MV-4-11 (cell line): Measurements from ENCODE around the gene TSHZ2.
"Not testable (repeated sequence)": the region's sequence is repeated elsewhere in the genome, so short reads cannot be mapped to it uniquely, and the experiment has no call there.

ENCODE experiments used
- DNase-seq: peaks from one replicate; lab custom pipeline; 2025; lab: John Stamatoyannopoulos, UW

Gene TSHZ2

GRCh38 chr20:53084408-53084997, 112.3 kb downstream of the TSHZ2 start:
- DNase-seq, result no peak

- DNase-seq, result peak; percentile 9
Observed at GRCh38 chr20:53085720-53086119, 113.6 kb downstream of the TSHZ2 start.

- no peak for DNase-seq
Observed at GRCh38 chr20:53087037-53087777, 115.0 kb downstream of the TSHZ2 start.

GRCh38 chr20:53088786-53089185, 116.6 kb downstream of the TSHZ2 start:
- DNase-seq, result no peak

GRCh38 chr20:53089851-53090250, 117.7 kb downstream of the TSHZ2 start:
- DNase-seq, result not testable (repeated sequence)

- no peak for DNase-seq
Observed at GRCh38 chr20:53091789-53092188, 119.6 kb downstream of the TSHZ2 start.

GRCh38 chr20:53092772-53093300, 120.7 kb downstream of the TSHZ2 start:
- no peak for DNase-seq

- no peak for DNase-seq
Observed at GRCh38 chr20:53097371-53097770, 125.2 kb downstream of the TSHZ2 start.

GRCh38 chr20:53097791-53098190, 125.6 kb downstream of the TSHZ2 start:
- DNase-seq, result no peak

- no peak for DNase-seq
Observed at GRCh38 chr20:53098621-53099020, 126.5 kb downstream of the TSHZ2 start.

- no peak for DNase-seq
Observed at GRCh38 chr20:53099856-53100255, 127.7 kb downstream of the TSHZ2 start.

- no peak for DNase-seq
Observed at GRCh38 chr20:53100476-53100911, 128.3 kb downstream of the TSHZ2 start.

- DNase-seq, result no peak
Observed at GRCh38 chr20:53101992-53102760, 130.0 kb downstream of the TSHZ2 start.

GRCh38 chr20:53103124-53103523, 131.0 kb downstream of the TSHZ2 start:
- DNase-seq, result no peak

GRCh38 chr20:53104884-53105283, 132.7 kb downstream of the TSHZ2 start:
- no peak for DNase-seq

GRCh38 chr20:53116733-53117132, 144.6 kb downstream of the TSHZ2 start:
- DNase-seq, result no peak

GRCh38 chr20:53122853-53123252, 150.7 kb downstream of the TSHZ2 start:
- no peak for DNase-seq

- DNase-seq, result no peak
Observed at GRCh38 chr20:53124075-53124551, 152.0 kb downstream of the TSHZ2 start.

GRCh38 chr20:53124803-53125202, 152.6 kb downstream of the TSHZ2 start:
- no peak for DNase-seq

- no peak for DNase-seq
Observed at GRCh38 chr20:53126185-53126584, 154.0 kb downstream of the TSHZ2 start.

GRCh38 chr20:53127027-53127426, 154.9 kb downstream of the TSHZ2 start:
- no peak for DNase-seq

- DNase-seq, result no peak
Observed at GRCh38 chr20:53128004-53128403, 155.8 kb downstream of the TSHZ2 start.

- DNase-seq, result no peak
Observed at GRCh38 chr20:53129563-53129962, 157.4 kb downstream of the TSHZ2 start.
